Daoy (cell line): Measurements from ENCODE around the gene STK16. TPM values are rescaled to one million over a fixed set of nuclear protein-coding genes. Genes with fewer than 3 reads are reported as not detected.

ENCODE experiments used
- total RNA-seq: library from RNA; depleted of rRNA; stranded (reverse); fragments of >200 nt; shearing (Covaris generic); gene quantifications from 2 replicates; pipeline ENCODE4 v1.2.3, GENCODE V29; 2014; rRNA removed

Gene STK16
- total RNA-seq, 1 experiment from 2014 or later, result 8.9 TPM

Other genes starting within 250 kb of the STK16 start
- 0.11 TPM in 1 of 2 replicates, not detected in the other for gene CFAP65, start 204.0 kb upstream of the STK16 start, total RNA-seq
- not detected in 2 replicates for gene IHH, start 184.6 kb upstream of the STK16 start, total RNA-seq
- gene NHEJ1, start 84.7 kb upstream of the STK16 start, total RNA-seq, result 13.6 and 22.0 TPM in 2 replicates
- 0.63 and 0.86 TPM in 2 replicates for gene SLC23A3, start 75.5 kb upstream of the STK16 start, total RNA-seq
- gene CNPPD1, start 68.6 kb upstream of the STK16 start, total RNA-seq, result 36.2 and 41.3 TPM in 2 replicates
- gene RETREG2, start 67.2 kb upstream of the STK16 start, total RNA-seq, result 33.3 and 48.8 TPM in 2 replicates
- 31.2 and 32.3 TPM in 2 replicates for gene ZFAND2B, start 38.7 kb upstream of the STK16 start, total RNA-seq
- 9.0 and 10.5 TPM in 2 replicates for gene ABCB6, start 26.5 kb upstream of the STK16 start, total RNA-seq
- 27.1 and 56.9 TPM in 2 replicates for gene ATG9A, start 15.8 kb upstream of the STK16 start, total RNA-seq
- gene ANKZF1, start 15.7 kb upstream of the STK16 start, total RNA-seq, result 25.2 and 25.8 TPM in 2 replicates
- 2.7 and 3.2 TPM in 2 replicates for gene GLB1L, start within 50 bp of the STK16 start, total RNA-seq
- not detected in 2 replicates for gene TUBA4B, start 7.8 kb downstream of the STK16 start, total RNA-seq
- gene TUBA4A, start 8.4 kb downstream of the STK16 start, total RNA-seq, result 65.0 and 79.9 TPM in 2 replicates
- gene DNAJB2, start 33.9 kb downstream of the STK16 start, total RNA-seq, result 19.9 and 20.2 TPM in 2 replicates
- 0.21 and 1.3 TPM in 2 replicates for gene PTPRN, start 63.9 kb downstream of the STK16 start, total RNA-seq
- not detected in 2 replicates for gene RESP18, start 87.3 kb downstream of the STK16 start, total RNA-seq
- gene DNPEP, start 142.4 kb downstream of the STK16 start, total RNA-seq, result 72.1 and 94.6 TPM in 2 replicates
- 0.17 and 0.77 TPM in 2 replicates for gene DES, start 172.9 kb downstream of the STK16 start, total RNA-seq
- 4.9 and 18.4 TPM in 2 replicates for gene SPEG, start 189.4 kb downstream of the STK16 start, total RNA-seq